WTC11 (cell line): Measurements from ENCODE around the gene NFAT5. TPM values are rescaled to one million over a fixed set of nuclear protein-coding genes. Genes with fewer than 3 reads are reported as not detected.

Experiments used
- ATAC-seq: fragments of 200-7000 bp; cut with Tn5 transposase; 2 replicates; pipeline ENCODE4 v1.10.0; 2021; ENCODE audit warnings: mild to moderate bottlenecking, moderate library complexity
- CTCF ChIA-PET: fragments of 300-600 bp; sonication (Branson Sonifier 250); formaldehyde crosslinking; loops from one replicate; lab custom pipeline; 2021; ENCODE audit warnings: antibody characterized with exemption; lab: Charles Lee
- POLR2A ChIA-PET: fragments of 350-600 bp; sonication (Branson Sonifier 250); formaldehyde crosslinking; loops from one replicate; lab custom pipeline; 2021; ENCODE audit warnings: antibody characterized with exemption; lab: Charles Lee
- DNase-seq: peaks from one replicate; pipeline ENCODE4 v3.0.0; 2021; ENCODE audit warnings: low spot score
- H3K27ac Mint-ChIP-seq: 2 replicates; pipeline ENCODE4 v1.8.0; 2021; ENCODE audit warnings: mixed read lengths
- H3K27me3 Mint-ChIP-seq: 2 replicates; pipeline ENCODE4 v1.8.0; 2021; ENCODE audit warnings: low read depth, mild to moderate bottlenecking, moderate library complexity, mixed read lengths
- H3K36me3 Mint-ChIP-seq: 2 replicates; pipeline ENCODE4 v1.8.0; 2021; ENCODE audit warnings: mixed read lengths
- H3K4me1 Mint-ChIP-seq: 2 replicates; pipeline ENCODE4 v1.8.0; 2022; ENCODE audit warnings: mixed read lengths
- H3K4me3 Mint-ChIP-seq: 2 replicates; pipeline ENCODE4 v1.8.0; 2021; ENCODE audit warnings: mild to moderate bottlenecking, moderate library complexity, mixed read lengths
- H3K9me3 Mint-ChIP-seq: 2 replicates; pipeline ENCODE4 v1.8.0; 2021; ENCODE audit warnings: mixed read lengths
- EMX1 ChIP-seq: fragments of 250-450 bp; sonication (Bioruptor Pico); IDR thresholded peaks from 2 replicates; pipeline ENCODE4 v1.8.0; 2021; ENCODE audit warnings: mild to moderate bottlenecking
- ERG ChIP-seq: fragments of 250-450 bp; sonication (Bioruptor Pico); IDR thresholded peaks from 2 replicates; pipeline ENCODE4 v1.8.0; 2021; ENCODE audit warnings: mild to moderate bottlenecking
- FOXJ3 ChIP-seq: sonication (generic); formaldehyde crosslinking; IDR thresholded peaks from 2 replicates; pipeline ENCODE4 v1.9.0; 2021; ENCODE audit warnings: missing genetic modification reagents, mild to moderate bottlenecking, borderline replicate concordance
- FOXK1 ChIP-seq: sonication (generic); formaldehyde crosslinking; IDR thresholded peaks from 2 replicates; pipeline ENCODE4 v1.8.0; 2022; ENCODE audit warnings: mild to moderate bottlenecking, moderate library complexity, missing genetic modification reagents
- HMGXB4 ChIP-seq: sonication (generic); formaldehyde crosslinking; IDR thresholded peaks from 2 replicates; pipeline ENCODE4 v1.8.1; 2023; ENCODE audit warnings: mild to moderate bottlenecking, moderate library complexity, missing genetic modification reagents
- JAZF1 ChIP-seq: fragments of 250-450 bp; sonication (Bioruptor Pico); IDR thresholded peaks from 2 replicates; pipeline ENCODE4 v1.9.0; 2021; ENCODE audit warnings: moderate library complexity, mild to moderate bottlenecking, inconsistent platforms
- JUN ChIP-seq: sonication (generic); formaldehyde crosslinking; IDR thresholded peaks from 2 replicates; pipeline ENCODE4 v1.8.0; 2023; ENCODE audit warnings: mild to moderate bottlenecking, missing genetic modification reagents
- KAT7 ChIP-seq: sonication (generic); formaldehyde crosslinking; IDR thresholded peaks from 2 replicates; pipeline ENCODE4 v1.8.1; 2023; ENCODE audit warnings: missing genetic modification reagents, mild to moderate bottlenecking, borderline replicate concordance
- MLX ChIP-seq: sonication (generic); formaldehyde crosslinking; IDR thresholded peaks from 2 replicates; pipeline ENCODE4 v1.8.1; 2023; ENCODE audit warnings: mild to moderate bottlenecking, missing genetic modification reagents, moderate library complexity
- NFATC4 ChIP-seq: fragments of 250-450 bp; sonication (Bioruptor Pico); IDR thresholded peaks from 2 replicates; pipeline ENCODE4 v1.9.0; 2021; ENCODE audit warnings: mild to moderate bottlenecking
- NFE2L1 ChIP-seq: sonication (generic); formaldehyde crosslinking; IDR thresholded peaks from 2 replicates; pipeline ENCODE4 v1.8.1; 2023; ENCODE audit warnings: missing genetic modification reagents
- NR3C1 ChIP-seq: sonication (generic); formaldehyde crosslinking; conservative IDR thresholded peaks from 2 replicates; pipeline ENCODE4 v1.8.1; 2023; ENCODE audit warnings: low read depth, mild to moderate bottlenecking, missing genetic modification reagents
- SMAD3 ChIP-seq: sonication (generic); formaldehyde crosslinking; IDR thresholded peaks from 2 replicates; pipeline ENCODE4 v1.8.0; 2022; ENCODE audit warnings: missing genetic modification reagents, mild to moderate bottlenecking, borderline replicate concordance
- SP1 ChIP-seq: sonication (generic); formaldehyde crosslinking; conservative IDR thresholded peaks from 2 replicates; pipeline ENCODE4 v1.8.1; 2022; ENCODE audit warnings: missing genetic modification reagents
- TCF7 ChIP-seq: sonication (generic); formaldehyde crosslinking; IDR thresholded peaks from 2 replicates; pipeline ENCODE4 v1.8.0; 2022; ENCODE audit warnings: mild to moderate bottlenecking, low read depth, missing genetic modification reagents, moderate library complexity
- TEAD4 ChIP-seq: sonication (generic); formaldehyde crosslinking; IDR thresholded peaks from 2 replicates; pipeline ENCODE4 v1.8.0; 2022; ENCODE audit warnings: mild to moderate bottlenecking, missing genetic modification reagents
- ZNF138 ChIP-seq: sonication (generic); formaldehyde crosslinking; conservative IDR thresholded peaks from 2 replicates; pipeline ENCODE4 v1.8.1; 2022; ENCODE audit warnings: mild to moderate bottlenecking, moderate library complexity, missing genetic modification reagents
- ZNF232 ChIP-seq: sonication (generic); formaldehyde crosslinking; IDR thresholded peaks from 2 replicates; pipeline ENCODE4 v1.8.0; 2022; ENCODE audit warnings: mild to moderate bottlenecking, missing genetic modification reagents
- ZNF263 ChIP-seq: sonication (generic); formaldehyde crosslinking; IDR thresholded peaks from 2 replicates; pipeline ENCODE4 v1.8.1; 2022; ENCODE audit warnings: low read depth, mild to moderate bottlenecking, moderate library complexity, missing genetic modification reagents
- ZNF317 ChIP-seq: sonication (generic); formaldehyde crosslinking; IDR thresholded peaks from 2 replicates; pipeline ENCODE4 v1.8.1; 2023; ENCODE audit warnings: low read depth, mild to moderate bottlenecking, moderate library complexity, missing genetic modification reagents, borderline replicate concordance
- ZNF423 ChIP-seq: fragments of 250-450 bp; sonication (Bioruptor Pico); IDR thresholded peaks from 2 replicates; pipeline ENCODE4 v2.1.2; 2022; ENCODE audit warnings: mild to moderate bottlenecking, moderate library complexity
- total RNA-seq: library from RNA; stranded (reverse); gene quantifications from 3 replicates; pipeline ENCODE4 v1.2.3, GENCODE V29; 2021
- TF ChIP-seq, protein P1 (sequence below): sonication (generic); formaldehyde crosslinking; IDR thresholded peaks from 2 replicates; pipeline ENCODE4 v1.8.0; 2022; ENCODE audit warnings: mild to moderate bottlenecking, missing genetic modification reagents

The NFAT5 gene
- total RNA-seq, 1 experiment from 2014 or later = 23.2 TPM

- TF ChIP-seq MLX (CRISPR knock-in tag) = no peak
- TF ChIP-seq, all 79 proteins: peak for 0
These were observed 30.4 kb upstream of the NFAT5 start (continued) for GRCh38 chr16:69535123-69536050.

- CTCF ChIA-PET = interaction anchor here (0.6 to 0.9 kb wide), 3 partner anchors 19 to 143 kb away, joined by 3 read pairs; no protein-coding TSS in a partner anchor
- no peaks in the 10 kb centered on the region for H3K9me3 Mint-ChIP-seq
- no peaks in the 10 kb centered on the region for H3K27me3 Mint-ChIP-seq
- H3K4me3 Mint-ChIP-seq = no peak overlapping the region
- POLR2A ChIA-PET = no interaction called here
- DNase-seq = no peak
- no peak for TF ChIP-seq SP1 (CRISPR knock-in tag)
- TF ChIP-seq KAT7 (CRISPR knock-in tag) = no peak
- TF ChIP-seq, all 79 proteins: peak for 0
- H3K4me1 Mint-ChIP-seq = peaks cover 6% of the 10 kb centered on the region
- no peaks in the 10 kb centered on the region for H3K36me3 Mint-ChIP-seq
- no peak overlapping the region for H3K27ac Mint-ChIP-seq
- no peak for ATAC-seq
These were observed 28.1 kb upstream of the NFAT5 start for GRCh38 chr16:69537706-69538080.

- DNase-seq (no peak), ATAC-seq (no peak)
- no peaks in the 10 kb centered on the region for H3K36me3 Mint-ChIP-seq
- no peaks in the 10 kb centered on the region for H3K9me3 Mint-ChIP-seq
- H3K4me1 Mint-ChIP-seq = no peaks in the 10 kb centered on the region
- no peak overlapping the region for H3K4me3 Mint-ChIP-seq
- ChIA-PET CTCF (interaction anchor here (0.5 kb wide), 1 partner anchor 319 kb away, joined by 3 read pairs; no protein-coding TSS in a partner anchor), POLR2A (no interaction called here)
- H3K27ac Mint-ChIP-seq = no peak overlapping the region
- H3K27me3 Mint-ChIP-seq = no peaks in the 10 kb centered on the region
- no peak for TF ChIP-seq ZNF317 (CRISPR knock-in tag)
- TF ChIP-seq ZNF232 (CRISPR knock-in tag) = no peak
- TF ChIP-seq NR3C1 (CRISPR knock-in tag) = no peak
These were observed 27.0 kb upstream of the NFAT5 start for GRCh38 chr16:69538808-69539207.

DNA sequence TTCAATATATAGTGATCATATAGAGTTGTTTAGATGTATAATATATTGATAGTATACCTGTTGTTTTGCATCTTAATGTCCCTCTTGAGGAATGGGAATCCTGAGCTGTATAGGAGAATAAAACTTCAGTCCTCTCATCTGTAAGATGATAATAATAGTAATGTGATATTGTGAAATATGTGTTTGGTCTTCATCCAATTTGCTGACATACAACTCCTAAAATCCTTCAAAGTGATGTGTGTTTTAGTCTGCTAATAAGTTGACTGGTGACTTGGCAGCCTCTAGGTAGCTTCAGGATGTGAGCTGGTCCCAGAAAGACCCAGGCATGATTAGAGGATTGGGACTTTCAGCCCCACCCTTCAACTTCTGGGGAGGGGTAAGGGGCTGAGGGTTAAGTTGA lies 22.8 kb upstream of the NFAT5 start:
- Mint-ChIP-seq H3K4me3 (no peak overlapping the region), H3K27me3 (no peaks in the 10 kb centered on the region), H3K27ac (no peak overlapping the region), H3K36me3 (no peaks in the 10 kb centered on the region), H3K4me1 (no peaks in the 10 kb centered on the region), H3K9me3 (no peaks in the 10 kb centered on the region)
- POLR2A ChIA-PET = no interaction called here
- no peak for TF ChIP-seq TEAD4 (CRISPR knock-in tag)
- no peak for TF ChIP-seq JUN (CRISPR knock-in tag)
- no peak for TF ChIP-seq EMX1
- no peak for TF ChIP-seq HMGXB4 (CRISPR knock-in tag)
- no peak for TF ChIP-seq ZNF423 (CRISPR knock-in tag)
- TF ChIP-seq FOXK1 = no peak
- TF ChIP-seq ZNF138 (CRISPR knock-in tag) = no peak
- no peak for ATAC-seq
- CTCF ChIA-PET = no interaction called here
- DNase-seq = no peak

DNA sequence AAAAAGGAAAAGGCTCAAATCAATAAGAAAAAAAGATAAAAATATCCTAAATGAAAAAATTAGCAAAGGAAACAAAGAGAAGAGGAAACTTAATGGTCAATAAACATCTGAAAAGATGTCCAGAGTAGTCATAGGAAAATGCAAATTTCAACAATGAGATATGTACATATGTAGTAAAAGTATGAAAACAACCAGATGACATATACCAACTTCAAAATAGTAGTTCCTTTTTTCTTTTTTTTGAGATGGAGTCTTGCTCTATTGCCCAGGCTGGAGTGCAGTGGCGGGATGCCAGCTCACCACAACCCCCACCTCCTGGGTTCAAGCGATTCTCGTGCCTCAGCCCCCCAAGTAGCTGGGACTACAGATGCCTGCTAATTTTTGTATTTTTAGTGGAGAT lies 21.7 kb upstream of the NFAT5 start:
- Mint-ChIP-seq H3K9me3 (no peaks in the 10 kb centered on the region), H3K4me1 (no peaks in the 10 kb centered on the region), H3K36me3 (no peaks in the 10 kb centered on the region), H3K27me3 (no peaks in the 10 kb centered on the region), H3K4me3 (no peak overlapping the region), H3K27ac (no peak overlapping the region)
- no peak for ATAC-seq
- DNase-seq = no peak
- ChIA-PET POLR2A (no interaction called here), CTCF (interaction anchor here (0.6 kb wide), 1 partner anchor 147 kb away, joined by 3 read pairs; no protein-coding TSS in a partner anchor)
- TF ChIP-seq SMAD3 (CRISPR knock-in tag) (no peak), TCF7 (CRISPR knock-in tag) (no peak), NFE2L1 (CRISPR knock-in tag) (no peak), JAZF1 (CRISPR knock-in tag) (no peak), FOXJ3 (CRISPR knock-in tag) (no peak), EMX1 (no peak), ZNF263 (no peak), ERG (CRISPR knock-in tag) (no peak), NFATC4 (CRISPR knock-in tag) (no peak)
- TF ChIP-seq, protein P1, sequence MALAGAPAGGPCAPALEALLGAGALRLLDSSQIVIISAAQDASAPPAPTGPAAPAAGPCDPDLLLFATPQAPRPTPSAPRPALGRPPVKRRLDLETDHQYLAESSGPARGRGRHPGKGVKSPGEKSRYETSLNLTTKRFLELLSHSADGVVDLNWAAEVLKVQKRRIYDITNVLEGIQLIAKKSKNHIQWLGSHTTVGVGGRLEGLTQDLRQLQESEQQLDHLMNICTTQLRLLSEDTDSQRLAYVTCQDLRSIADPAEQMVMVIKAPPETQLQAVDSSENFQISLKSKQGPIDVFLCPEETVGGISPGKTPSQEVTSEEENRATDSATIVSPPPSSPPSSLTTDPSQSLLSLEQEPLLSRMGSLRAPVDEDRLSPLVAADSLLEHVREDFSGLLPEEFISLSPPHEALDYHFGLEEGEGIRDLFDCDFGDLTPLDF (CRISPR knock-in tag) = no peak
